Activated T-cell treated with anti-CD3 and anti-CD28 coated beads, Interleukin-2, amount 50 U/mL, for 72 hours (primary cell): ENCODE data around the gene PEX13. TPM values are rescaled to one million over a fixed set of nuclear protein-coding genes. Genes with fewer than 3 reads are reported as not detected.
"Not testable (repeated sequence)": the region's sequence is repeated elsewhere in the genome, so short reads cannot be mapped to it uniquely, and the experiment has no call there.

Experiments
- ATAC-seq, 2 donors: fragments of 150-1000 bp; cut with Tn5 transposase; replicated peaks in 1 of 2; 2 replicates each; pipeline ENCODE4 v1.10.0; 2021; ENCODE audit warnings: moderate library complexity in 2 of 2, mild to moderate bottlenecking in 1 of 2
- DNase-seq, 2 donors: peaks; one replicate each; pipeline ENCODE4 v3.0.0; 2021 to 2022; ENCODE audit warnings: mixed read lengths in 1 of 2
- H3K27ac Mint-ChIP-seq: one replicate; pipeline ENCODE4 v1.8.0; 2022; ENCODE audit warnings: mild to moderate bottlenecking, moderate library complexity, mixed read lengths
- H3K27me3 Mint-ChIP-seq: one replicate; pipeline ENCODE4 v1.8.0; 2022; ENCODE audit warnings: low read depth, mixed read lengths
- H3K36me3 Mint-ChIP-seq, 2 donors: one replicate each; pipeline ENCODE4 v1.8.0; 2022; ENCODE audit warnings: mixed read lengths in 2 of 2, mild to moderate bottlenecking in 1 of 2; ENCODE audit not compliant: insufficient read depth in 2 of 2
- H3K4me1 Mint-ChIP-seq: one replicate; pipeline ENCODE4 v1.8.0; 2022; ENCODE audit warnings: low read depth, mixed read lengths
- H3K4me3 Mint-ChIP-seq, 2 donors: one replicate each; pipeline ENCODE4 v1.8.0; 2022; ENCODE audit warnings: mild to moderate bottlenecking in 2 of 2, mixed read lengths in 2 of 2, moderate library complexity in 2 of 2
- H3K9me3 Mint-ChIP-seq, 2 donors: one replicate each; pipeline ENCODE4 v1.8.0; 2022; ENCODE audit warnings: mixed read lengths in 2 of 2
- total RNA-seq, 2 donors: library from RNA; stranded (reverse); gene quantifications; one replicate each; pipeline ENCODE4 v1.2.3, GENCODE V29; 2022

PEX13 gene, protein sequence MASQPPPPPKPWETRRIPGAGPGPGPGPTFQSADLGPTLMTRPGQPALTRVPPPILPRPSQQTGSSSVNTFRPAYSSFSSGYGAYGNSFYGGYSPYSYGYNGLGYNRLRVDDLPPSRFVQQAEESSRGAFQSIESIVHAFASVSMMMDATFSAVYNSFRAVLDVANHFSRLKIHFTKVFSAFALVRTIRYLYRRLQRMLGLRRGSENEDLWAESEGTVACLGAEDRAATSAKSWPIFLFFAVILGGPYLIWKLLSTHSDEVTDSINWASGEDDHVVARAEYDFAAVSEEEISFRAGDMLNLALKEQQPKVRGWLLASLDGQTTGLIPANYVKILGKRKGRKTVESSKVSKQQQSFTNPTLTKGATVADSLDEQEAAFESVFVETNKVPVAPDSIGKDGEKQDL
- 10 to 100 TPM; 19.4 to 27.1 TPM for total RNA-seq

DNA sequence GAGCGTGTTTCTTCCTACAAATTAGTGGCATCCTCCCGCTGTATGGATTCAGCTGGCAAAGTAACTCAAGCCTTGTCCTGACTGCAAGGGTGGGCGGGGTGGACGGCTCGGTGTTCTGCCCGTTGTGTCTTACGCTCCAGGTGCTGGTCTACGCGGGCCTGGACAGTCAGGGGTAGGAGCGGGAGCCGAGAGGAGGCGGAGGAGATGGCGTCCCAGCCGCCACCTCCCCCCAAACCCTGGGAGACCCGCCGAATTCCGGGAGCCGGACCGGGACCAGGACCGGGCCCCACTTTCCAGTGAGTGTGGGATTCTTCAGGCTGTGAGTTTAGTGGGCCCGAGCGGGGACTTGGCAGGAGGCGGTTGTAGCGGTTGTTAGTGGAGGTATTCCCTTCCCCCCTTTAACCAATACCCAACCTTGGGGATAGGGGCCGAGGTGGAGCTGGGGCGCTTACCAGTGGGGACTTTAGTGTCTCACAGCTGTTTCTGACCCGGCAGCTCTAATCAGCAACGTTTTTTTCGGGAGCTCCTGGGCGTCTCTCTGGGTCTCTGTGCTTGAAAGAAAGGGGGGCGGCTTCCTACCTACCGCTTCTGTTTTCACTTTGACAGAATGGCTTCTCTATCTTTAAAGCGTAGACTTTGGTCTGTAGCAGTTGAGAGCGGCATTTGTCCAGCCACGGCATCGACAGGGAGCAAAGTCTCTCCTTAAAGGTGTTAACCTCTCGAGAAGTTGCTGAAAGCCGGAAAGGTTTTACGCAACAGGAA, at the start of gene PEX13, which contains the start of gene PUS10:
TSS of gene PEX13 (plus strand) at position 165 of the 762 bp plus-strand sequence. CDS start at position 205, 40 bp downstream.
TSS of gene PUS10 (minus strand) at position 700 of the 762 bp plus-strand sequence. CDS start 6,365 bp downstream, outside the sequence.
- ATAC-seq (peak; percentile 87 to 89), DNase-seq (peak; percentile 78 to 80)
- Mint-ChIP-seq H3K9me3 (peaks cover 0 to 3% of the 10 kb centered on the region in 2 donors), H3K4me3 (peak within 1 kb of the TSS; percentile 98 to 99), H3K4me1 (peaks cover 57% of the 10 kb centered on the region), H3K36me3 (peaks cover 6 to 7% of the 10 kb centered on the region in 2 donors), H3K27me3 (no peaks in the 10 kb centered on the region), H3K27ac (peak within 1 kb of the TSS; percentile 98)

DNA sequence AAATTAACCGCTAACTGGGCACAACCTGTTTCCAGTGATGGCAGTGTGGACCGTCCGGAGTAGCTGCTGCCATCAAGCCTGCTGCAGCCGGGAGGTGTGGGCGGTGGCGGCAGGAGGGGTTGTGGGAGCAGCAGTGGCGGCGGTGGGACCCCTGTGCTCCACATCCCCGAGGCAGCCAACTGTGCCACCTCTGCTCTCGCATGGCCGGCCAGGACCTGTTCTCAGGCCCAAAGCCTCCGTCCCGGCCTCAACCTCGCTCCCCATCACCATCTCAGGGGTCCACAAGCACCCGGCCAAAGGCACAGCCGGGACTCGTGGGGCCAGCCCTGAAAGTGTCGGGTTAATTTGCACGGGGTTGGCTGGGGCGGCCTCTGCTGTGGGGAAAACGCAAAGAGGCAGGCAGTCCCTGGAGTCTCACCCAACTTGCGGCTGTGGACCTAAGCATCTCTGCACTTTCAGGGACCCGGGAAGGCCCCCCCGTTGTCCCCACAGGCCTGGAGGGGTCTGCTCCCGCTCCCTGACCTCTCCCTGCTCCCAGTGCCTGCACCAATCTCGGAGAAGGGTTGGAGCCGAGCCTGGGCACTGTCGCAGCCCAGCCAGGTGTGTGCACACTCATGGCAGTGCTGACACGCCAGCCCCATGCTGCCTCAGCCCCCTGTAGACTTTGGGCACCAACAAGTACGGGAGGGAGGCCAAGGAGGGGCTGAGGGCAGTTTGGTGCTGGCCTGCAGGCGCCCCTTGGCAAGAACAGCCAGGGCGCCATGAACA, 44.4 kb upstream of the PEX13 start:
- no peaks in the 10 kb centered on the region for H3K36me3 Mint-ChIP-seq
- DNase-seq (no peak), ATAC-seq (no peak)
- no peaks in the 10 kb centered on the region for H3K9me3 Mint-ChIP-seq
- H3K27me3 Mint-ChIP-seq = no peaks in the 10 kb centered on the region
- peaks cover 38% of the 10 kb centered on the region for H3K4me1 Mint-ChIP-seq
- H3K4me3 Mint-ChIP-seq = no peak overlapping the region
- H3K27ac Mint-ChIP-seq = no peak overlapping the region

DNA sequence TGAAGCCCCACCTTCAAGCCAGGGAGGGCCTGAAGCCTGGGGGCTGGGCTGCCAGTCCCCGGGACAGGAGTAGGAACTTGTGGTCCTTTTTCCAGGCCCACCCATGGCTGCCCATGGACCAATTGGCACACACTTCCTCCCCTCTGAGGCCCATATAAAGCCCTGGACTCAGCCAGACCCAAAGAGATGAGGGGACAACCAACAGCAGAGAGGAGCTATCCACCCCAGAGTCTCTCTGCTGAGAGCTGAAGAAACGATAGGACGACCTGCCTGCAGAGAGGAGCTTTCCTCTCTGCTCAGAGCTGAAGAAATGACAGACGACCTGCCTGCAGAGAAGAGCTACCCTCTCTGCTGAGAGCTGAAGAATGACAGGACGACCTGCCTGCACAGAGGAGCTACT, 43.8 kb upstream of the PEX13 start:
- ATAC-seq (no peak), DNase-seq (no peak)
- Mint-ChIP-seq H3K4me3 (no peak overlapping the region), H3K4me1 (peaks cover 45% of the 10 kb centered on the region), H3K27me3 (no peaks in the 10 kb centered on the region), H3K36me3 (no peaks in the 10 kb centered on the region), H3K27ac (no peak overlapping the region), H3K9me3 (no peaks in the 10 kb centered on the region)

DNA sequence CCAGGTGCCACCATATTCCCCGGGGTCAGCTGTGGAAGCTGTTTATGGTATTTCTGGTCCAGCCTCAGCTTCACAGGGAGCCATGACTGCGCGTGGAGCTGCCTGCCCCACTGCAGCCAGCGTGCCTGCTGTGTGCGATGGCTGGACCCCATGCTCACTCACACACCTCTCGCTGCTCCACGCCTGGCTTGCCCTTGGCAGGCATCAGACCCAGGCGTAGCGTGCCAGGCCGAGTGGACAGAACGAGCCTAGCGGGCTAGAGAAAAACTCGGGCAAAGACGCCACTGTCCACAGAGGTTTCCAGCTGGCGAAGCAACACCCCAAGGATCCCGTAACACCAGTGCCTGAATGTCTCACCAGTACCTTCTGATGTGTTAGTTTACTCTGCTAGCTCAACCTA, 42.9 kb upstream of the PEX13 start:
- ATAC-seq (no peak), DNase-seq (no peak)
- Mint-ChIP-seq H3K4me3 (no peak overlapping the region), H3K4me1 (peaks cover 54% of the 10 kb centered on the region), H3K36me3 (no peaks in the 10 kb centered on the region), H3K9me3 (no peaks in the 10 kb centered on the region), H3K27me3 (no peaks in the 10 kb centered on the region), H3K27ac (no peak overlapping the region)

DNA sequence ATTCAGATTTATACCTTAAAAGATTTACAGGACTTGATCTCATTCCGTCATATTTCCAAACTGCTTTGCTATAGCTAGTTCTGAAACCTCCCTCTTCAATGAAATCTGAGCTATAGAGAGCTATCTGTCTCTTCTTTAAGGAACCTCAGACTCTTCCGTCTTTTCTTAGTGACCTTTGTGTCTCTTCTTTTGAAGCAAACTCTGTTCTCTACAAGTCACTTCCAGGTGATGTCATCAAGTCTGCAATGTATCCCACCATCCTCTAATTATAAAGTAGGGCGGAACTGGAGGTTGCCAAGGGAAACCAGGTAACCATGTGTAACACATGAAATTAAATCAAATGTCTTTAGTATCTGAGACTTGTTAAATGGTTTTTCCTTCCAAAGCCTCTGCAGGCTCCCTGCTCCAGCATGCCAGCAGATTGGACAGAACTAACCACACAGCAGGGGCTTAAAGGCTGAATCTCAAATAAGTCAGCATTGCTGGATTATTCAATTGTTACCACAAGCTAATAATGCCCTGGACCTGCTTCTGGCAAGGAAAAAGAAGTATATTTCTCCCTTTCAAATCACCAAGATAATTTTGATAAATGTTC, 41.2 kb upstream of the PEX13 start:
- Mint-ChIP-seq H3K36me3 (no peaks in the 10 kb centered on the region), H3K4me3 (peak overlapping the region in 1 of 2 donors; percentile 22), H3K9me3 (no peaks in the 10 kb centered on the region), H3K4me1 (peaks cover 59% of the 10 kb centered on the region), H3K27me3 (no peaks in the 10 kb centered on the region), H3K27ac (no peak overlapping the region)
- DNase-seq (no peak), ATAC-seq (no peak)

DNA sequence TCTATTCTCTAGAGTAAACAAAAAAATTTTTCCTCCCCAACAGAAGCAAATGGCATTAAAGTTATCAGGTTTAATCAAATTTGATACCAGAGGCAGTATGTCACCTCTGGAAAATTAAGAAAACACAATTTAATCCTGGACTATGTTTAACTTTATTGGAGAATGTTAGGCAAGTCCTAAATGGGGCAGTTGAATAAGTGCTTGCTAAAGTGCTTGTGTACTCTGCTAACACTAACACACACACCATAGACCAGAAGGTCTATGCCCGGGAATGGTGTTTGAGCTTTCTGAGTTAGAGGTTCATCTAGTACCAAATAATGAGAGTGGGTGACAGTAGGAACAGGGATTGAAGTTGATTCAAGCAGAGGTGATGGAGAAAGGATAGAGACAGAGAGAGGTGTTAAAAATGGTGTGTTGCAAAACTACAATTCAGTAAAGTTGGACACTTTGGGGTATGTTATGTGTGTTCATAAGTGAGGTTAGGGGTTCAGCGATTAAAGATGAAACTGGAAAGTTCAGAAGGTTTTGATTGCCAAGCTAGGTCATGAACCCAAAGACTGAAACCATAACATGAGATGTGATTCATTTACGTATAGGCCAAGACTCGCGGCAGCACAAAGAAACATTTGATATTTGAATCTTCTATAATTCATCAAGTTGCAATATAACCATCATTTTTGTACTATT, 40.5 kb upstream of the PEX13 start:
- ATAC-seq = peak; percentile 92 to 95
- no peaks in the 10 kb centered on the region for H3K27me3 Mint-ChIP-seq

DNA sequence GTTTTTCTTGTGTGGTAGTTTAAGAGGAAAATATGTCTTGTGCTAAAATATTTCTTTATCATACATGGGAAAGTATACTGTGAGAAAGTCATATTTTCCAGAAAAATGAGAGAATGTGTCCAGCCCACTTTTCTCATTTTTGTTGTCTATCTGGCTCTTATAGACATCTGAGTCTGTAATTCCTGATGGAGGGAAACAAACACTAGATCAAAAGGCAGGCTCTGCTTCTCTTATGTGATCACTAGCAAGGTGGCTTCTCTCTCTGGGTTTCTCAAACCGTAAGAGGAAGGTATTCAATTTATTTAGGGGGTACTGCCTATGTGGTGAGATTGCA, 40.0 kb upstream of the PEX13 start:
- ATAC-seq (no peak), DNase-seq (no peak)
- H3K4me3 Mint-ChIP-seq = peak overlapping the region; percentile 37 to 49
- peak overlapping the region; percentile 0 for H3K27ac Mint-ChIP-seq
- H3K36me3 Mint-ChIP-seq = no peaks in the 10 kb centered on the region
- peaks cover 54% of the 10 kb centered on the region for H3K4me1 Mint-ChIP-seq
- no peaks in the 10 kb centered on the region for H3K9me3 Mint-ChIP-seq
- H3K27me3 Mint-ChIP-seq = no peaks in the 10 kb centered on the region

More for the DNA sequence above, 40.5 kb upstream of the PEX13 start:
- peak overlapping the region; percentile 37 to 49 for H3K4me3 Mint-ChIP-seq
- DNase-seq = peak; percentile 29 to 31
- peaks cover 54% of the 10 kb centered on the region for H3K4me1 Mint-ChIP-seq
- H3K36me3 Mint-ChIP-seq = no peaks in the 10 kb centered on the region
- H3K27ac Mint-ChIP-seq = peak overlapping the region; percentile 0
- no peaks in the 10 kb centered on the region for H3K9me3 Mint-ChIP-seq

DNA sequence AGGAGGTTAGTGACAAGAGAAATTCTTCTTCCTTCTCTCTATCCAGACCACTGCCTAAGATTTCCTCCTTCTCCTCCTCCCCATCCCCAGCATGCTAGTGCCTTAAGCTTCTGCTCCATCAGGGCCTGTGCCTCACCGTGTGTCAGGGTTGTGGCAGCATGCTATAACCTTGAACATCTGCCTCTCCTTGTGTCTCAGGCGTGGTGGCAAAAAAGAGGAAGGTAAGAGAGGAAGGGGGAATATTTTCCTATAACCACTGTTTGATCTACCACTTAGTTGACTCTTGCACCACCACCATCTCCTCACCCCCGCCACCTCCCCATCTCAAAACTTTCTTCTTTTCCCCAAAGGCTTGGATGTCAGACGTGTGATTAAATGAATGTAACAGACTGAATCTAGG, 38.3 kb upstream of the PEX13 start:
- Mint-ChIP-seq H3K36me3 (no peaks in the 10 kb centered on the region), H3K27ac (no peak overlapping the region), H3K9me3 (no peaks in the 10 kb centered on the region), H3K4me3 (no peak overlapping the region), H3K4me1 (peaks cover 54% of the 10 kb centered on the region), H3K27me3 (no peaks in the 10 kb centered on the region)
- DNase-seq (no peak), ATAC-seq (no peak)

DNA sequence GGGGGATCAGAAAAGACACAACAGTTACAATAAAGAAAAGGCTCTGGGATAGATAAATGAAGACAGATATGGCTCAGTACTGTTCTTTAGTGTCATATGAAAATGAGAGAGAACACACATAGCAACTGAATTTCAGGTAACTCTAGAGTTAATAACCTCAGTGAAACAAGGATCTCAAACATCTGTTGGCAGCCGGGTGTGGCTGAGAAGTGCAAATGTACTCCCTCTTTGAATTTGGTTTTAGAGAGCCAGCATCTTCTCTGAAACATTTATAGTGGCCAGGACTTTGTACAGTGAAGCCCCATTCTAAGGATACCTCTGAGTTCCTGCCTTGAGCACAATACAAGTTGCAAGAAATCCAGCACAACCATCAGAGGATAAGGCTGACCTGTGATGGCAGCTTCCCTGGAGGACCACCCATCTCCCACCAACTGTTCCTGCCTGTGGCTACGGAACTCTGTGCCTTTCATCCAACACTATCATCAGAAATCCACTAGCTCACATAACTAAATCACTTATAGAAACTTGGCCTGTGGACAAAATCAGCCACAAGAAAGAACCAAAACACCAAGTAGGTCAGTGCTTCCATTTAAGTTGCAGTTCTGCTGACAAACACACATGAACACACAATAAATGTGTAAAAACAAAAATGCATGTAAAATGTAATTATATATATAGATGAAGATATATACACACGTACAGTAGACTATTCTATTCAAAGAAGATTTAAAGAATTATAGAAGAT, 37.3 kb upstream of the PEX13 start:
- no peak overlapping the region for H3K27ac Mint-ChIP-seq
- DNase-seq (no peak), ATAC-seq (no peak)
- peaks cover 51% of the 10 kb centered on the region for H3K4me1 Mint-ChIP-seq
- H3K9me3 Mint-ChIP-seq = no peaks in the 10 kb centered on the region
- H3K36me3 Mint-ChIP-seq = no peaks in the 10 kb centered on the region
- no peak overlapping the region for H3K4me3 Mint-ChIP-seq
- H3K27me3 Mint-ChIP-seq = no peaks in the 10 kb centered on the region

DNA sequence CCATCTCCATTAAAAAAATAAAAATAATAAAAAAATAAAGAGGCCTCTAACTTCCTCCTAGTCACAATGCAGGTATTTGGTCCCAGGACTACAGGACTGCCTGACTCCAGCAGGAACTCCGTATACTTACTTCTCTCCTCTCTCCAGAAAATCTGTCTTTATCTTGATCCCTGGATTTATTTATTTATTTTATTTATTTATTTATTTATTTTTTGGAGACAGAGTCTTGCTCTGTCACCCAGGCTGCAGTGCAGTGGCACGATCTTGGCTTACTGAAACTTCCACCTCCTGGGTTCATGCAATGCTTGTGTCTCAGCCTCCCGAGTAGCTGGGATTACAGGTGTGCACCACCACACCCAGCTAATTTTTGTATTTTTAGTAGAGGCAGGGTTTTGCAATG, 35.5 kb upstream of the PEX13 start:
- not testable (repeated sequence) for ATAC-seq, H3K27ac Mint-ChIP-seq, H3K36me3 Mint-ChIP-seq, H3K27me3 Mint-ChIP-seq, DNase-seq, H3K9me3 Mint-ChIP-seq, H3K4me3 Mint-ChIP-seq
- peaks cover 35% of the 10 kb centered on the region for H3K4me1 Mint-ChIP-seq

DNA sequence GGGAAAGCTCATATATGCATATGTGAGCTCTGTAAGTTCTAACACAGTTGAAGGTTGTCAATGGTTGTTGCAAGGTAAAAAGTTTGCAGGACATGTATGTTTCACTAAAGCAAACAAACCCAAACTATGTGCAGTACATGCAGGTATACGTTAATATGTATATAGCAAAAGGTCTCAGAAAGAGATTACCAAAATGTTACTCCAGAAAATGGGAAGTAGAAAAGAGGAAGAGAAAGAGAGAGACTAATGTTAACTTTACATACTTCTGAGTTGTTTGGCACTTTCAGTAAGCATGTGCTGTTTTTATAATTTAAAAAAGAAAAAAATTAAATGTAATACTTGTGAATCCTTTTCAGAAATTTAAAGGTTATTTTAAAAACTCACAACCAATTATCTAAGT, 32.8 kb upstream of the PEX13 start:
- no peak for ATAC-seq
- DNase-seq = no peak
- Mint-ChIP-seq H3K36me3 (no peaks in the 10 kb centered on the region), H3K27ac (no peak overlapping the region), H3K9me3 (no peaks in the 10 kb centered on the region), H3K4me3 (no peak overlapping the region), H3K4me1 (peaks cover 9% of the 10 kb centered on the region), H3K27me3 (no peaks in the 10 kb centered on the region)

DNA sequence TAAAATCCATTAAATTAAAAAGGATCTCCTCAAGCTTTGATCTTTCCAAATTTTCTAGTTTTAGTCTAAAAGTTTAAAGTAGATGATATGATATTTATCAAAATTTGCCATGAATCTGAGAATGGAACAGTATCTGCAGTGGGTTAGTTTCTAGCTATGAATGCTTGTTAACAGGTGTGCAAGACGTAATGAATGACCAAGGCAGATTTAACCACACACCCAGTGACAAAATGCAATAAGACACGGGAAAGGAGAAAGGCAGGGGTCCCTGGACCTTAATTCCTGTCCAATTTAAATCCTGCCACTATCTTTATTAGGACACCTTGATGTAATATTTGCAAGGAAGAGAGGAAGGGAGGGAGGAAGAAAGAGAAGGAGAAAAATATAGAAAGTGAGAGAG, 30.5 kb upstream of the PEX13 start:
- H3K27me3 Mint-ChIP-seq = no peaks in the 10 kb centered on the region
- DNase-seq (no peak), ATAC-seq (no peak)
- H3K27ac Mint-ChIP-seq = no peak overlapping the region
- H3K4me1 Mint-ChIP-seq = no peaks in the 10 kb centered on the region
- H3K4me3 Mint-ChIP-seq = no peak overlapping the region
- H3K9me3 Mint-ChIP-seq = no peaks in the 10 kb centered on the region
- peaks cover 2 to 10% of the 10 kb centered on the region in 2 donors for H3K36me3 Mint-ChIP-seq
